Peyer's patch (tissue), 4 donors: ENCODE data around the gene SLC16A5.

ENCODE experiments used
- POLR2A ChIP-seq, 2 donors: fragments of 450-650 bp; IDR thresholded peaks; one replicate each; pipeline ENCODE4 v1.5.1; 2017; ENCODE audit warnings: antibody characterized with exemption in 2 of 2, mild to moderate bottlenecking in 2 of 2, moderate library complexity in 2 of 2
- TF ChIP-seq, protein P1 (sequence below), 6 experiments: fragments of 450-650 bp in 4 of 6; fragments of 200-600 bp in 2 of 6; sonication (generic) in 1 of 6; IDR thresholded peaks; one replicate each; pipeline ENCODE4 v1.5.1; 2017 to 2019; ENCODE audit warnings: antibody characterized with exemption in 6 of 6, mild to moderate bottlenecking in 3 of 6, moderate library complexity in 1 of 6

DNA sequence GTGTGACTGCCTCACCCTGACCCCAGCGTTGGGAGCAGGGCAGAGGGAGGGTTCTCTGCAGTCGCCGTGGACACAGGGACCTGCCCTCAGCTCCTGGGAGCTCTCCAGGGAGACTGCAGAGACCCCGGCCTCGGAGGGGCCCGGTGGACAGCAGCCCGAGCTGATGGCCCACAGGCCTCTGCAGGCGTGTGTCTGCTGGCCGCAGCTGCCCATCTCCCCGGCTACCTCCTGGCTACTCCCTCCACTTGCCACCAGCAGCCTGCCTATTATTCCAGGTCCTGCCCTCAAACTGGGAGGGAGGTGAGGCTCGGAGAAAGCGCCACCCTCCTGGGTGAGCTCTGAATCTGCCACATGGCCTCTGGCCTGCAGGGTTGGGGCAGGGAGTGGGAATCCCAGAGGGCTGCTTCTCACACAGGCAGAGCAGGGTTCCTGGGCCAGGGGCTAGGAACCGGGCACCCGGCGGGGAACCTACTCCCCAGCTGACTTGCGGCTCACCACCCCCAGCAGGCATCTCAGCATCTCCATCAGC lies 7.2 kb downstream of the SLC16A5 start:
- TF ChIP-seq, protein P1, sequence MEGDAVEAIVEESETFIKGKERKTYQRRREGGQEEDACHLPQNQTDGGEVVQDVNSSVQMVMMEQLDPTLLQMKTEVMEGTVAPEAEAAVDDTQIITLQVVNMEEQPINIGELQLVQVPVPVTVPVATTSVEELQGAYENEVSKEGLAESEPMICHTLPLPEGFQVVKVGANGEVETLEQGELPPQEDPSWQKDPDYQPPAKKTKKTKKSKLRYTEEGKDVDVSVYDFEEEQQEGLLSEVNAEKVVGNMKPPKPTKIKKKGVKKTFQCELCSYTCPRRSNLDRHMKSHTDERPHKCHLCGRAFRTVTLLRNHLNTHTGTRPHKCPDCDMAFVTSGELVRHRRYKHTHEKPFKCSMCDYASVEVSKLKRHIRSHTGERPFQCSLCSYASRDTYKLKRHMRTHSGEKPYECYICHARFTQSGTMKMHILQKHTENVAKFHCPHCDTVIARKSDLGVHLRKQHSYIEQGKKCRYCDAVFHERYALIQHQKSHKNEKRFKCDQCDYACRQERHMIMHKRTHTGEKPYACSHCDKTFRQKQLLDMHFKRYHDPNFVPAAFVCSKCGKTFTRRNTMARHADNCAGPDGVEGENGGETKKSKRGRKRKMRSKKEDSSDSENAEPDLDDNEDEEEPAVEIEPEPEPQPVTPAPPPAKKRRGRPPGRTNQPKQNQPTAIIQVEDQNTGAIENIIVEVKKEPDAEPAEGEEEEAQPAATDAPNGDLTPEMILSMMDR (IDR thresholded peaks at IDR 0.05): no peak
- TF ChIP-seq POLR2A (IDR thresholded peaks at IDR 0.05): no peak
